ENCODE data around the gene CSRP3.
"Not testable (repeated sequence)": the region's sequence is repeated elsewhere in the genome, so short reads cannot be mapped to it uniquely, and the experiment has no call there.

The CSRP3 gene

DNA sequence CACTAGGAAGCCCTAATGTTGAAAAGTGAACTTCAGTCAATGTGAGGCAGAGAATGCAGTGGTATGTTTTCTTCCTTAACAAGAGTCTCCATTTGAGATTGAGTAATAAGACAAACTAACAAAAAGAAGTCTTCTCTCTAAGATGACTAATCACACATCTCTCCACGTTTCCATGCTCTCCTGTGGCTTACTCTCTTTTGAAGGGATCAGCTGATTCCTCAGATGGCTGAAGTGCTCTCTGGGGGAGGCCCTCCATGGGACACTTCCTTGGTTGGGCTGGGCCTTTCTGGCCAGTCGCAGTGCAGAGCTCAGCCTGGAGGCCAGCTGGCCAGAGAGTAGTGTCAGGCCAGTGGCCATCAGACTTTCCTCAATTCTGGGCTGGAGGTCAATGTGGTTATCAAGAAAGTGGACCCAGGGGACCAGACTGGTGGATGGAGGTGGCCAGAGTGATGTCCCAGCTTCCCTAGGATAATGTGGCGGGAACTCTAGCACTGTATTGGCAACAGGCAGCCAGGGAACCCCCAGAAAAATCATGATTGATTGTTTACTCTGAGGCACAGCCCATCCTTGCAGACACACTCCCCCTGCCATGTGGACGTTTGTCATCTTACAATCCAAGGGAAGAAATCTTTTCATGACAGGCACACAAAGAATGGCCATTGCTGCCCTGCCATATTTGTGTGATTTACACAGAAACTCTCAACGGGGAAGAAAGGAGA lies 14.5 kb downstream of the CSRP3 start:
- ATAC-seq (no peak), DNase-seq (no peak)

GRCh38 chr11:19185516-19186052 lies 16.2 kb downstream of the CSRP3 start:
- ATAC-seq (no peak), DNase-seq (no peak)

- no peak for DNase-seq
- ATAC-seq: no peak
Observed at GRCh38 chr11:19185036-19185435, 16.7 kb downstream of the CSRP3 start.

GRCh38 chr11:19183646-19184045 lies 18.1 kb downstream of the CSRP3 start:
- no peak for DNase-seq
- no peak for ATAC-seq

DNA sequence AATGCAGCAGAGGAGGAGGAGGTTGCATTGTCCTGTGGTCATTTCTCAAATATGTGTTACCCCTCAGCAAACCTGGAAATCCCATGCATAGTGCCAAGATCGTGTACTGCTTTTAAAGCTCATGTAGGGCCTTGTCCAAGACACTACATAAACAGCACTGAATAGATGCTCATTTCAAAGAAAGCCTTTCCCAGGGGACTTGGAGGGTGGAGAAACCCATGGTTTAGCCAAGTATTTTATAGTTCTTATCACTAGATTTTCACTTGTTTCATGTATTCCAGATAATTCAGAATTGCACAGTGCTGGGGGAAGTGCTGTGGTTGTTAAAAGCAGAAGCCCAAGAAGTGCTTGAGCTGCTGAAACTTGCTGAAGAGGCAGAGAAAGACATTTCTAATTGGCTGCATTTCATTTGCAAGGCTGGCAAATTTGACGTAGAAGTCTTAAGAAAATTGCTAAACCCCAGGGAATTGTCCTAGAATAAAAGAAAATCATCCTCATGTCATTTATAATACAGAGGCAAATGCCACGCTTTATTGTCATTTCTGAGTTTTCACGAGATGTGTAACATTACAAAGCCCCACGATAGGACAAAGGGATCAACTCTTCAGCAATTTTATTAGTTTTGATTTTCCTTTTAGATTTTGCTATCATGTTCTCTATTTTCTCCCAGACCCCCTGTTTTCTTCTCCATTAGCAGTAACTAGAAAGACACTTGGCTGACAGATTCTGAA lies 20.1 kb downstream of the CSRP3 start:
- ATAC-seq (no peak), DNase-seq (no peak)

DNA sequence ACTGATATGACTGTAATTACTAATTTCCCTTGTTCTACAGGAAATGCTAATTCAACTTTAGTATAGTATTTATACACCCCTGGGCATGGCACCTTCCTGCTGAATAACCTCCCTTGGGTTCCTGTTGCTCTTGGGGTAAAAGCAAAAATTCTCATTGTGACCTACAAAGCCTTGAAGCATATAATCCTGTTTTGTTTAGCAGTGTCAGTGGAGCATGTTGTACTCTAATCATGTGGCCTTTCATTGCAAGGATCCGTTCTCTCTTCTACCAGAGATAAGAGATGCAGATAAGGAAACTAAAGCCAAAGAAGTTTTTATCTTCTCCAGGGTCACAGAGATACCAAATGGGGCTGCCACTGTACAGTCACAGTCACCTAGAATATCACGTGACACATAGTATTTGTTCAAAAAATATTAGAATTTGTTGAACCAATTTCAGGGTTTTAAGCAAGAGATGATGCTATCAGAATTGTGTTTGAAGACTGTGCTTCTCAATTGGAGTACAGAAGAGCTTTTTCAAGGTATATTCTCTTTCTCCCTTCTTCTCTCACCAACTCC lies 25.1 kb downstream of the CSRP3 start:
- no peak for ATAC-seq

DNA sequence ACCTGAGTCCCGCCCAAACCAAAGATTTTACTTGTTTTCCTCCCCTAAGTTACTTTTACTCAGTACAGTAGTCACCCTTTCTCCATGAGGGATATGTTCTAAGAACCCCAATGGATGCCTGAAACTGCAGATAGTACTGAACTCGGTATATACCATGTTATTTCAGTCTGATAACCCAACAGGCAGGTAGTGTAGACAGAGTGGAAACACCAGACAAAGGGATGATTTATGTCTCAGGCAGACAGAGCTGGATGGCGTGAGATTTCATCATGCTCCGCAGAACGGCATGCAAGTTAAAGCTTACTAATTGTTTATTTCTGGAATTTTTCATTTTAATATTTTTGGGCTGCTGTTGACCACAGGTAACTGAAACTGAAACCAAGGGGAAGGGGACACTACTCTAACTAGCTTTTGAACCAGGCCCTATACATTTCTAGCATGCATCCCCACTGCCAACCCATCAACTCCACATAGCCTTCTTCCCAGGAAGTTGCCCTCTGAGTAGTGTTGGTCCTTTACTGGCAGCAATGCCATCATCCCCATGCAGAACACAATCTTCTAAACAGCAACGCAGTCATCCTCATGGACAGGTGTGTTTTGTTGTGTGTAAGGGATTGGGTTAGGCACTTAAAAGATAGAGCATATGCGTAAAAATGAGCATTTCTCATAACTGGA lies 27.7 kb downstream of the CSRP3 start:
- ATAC-seq: no peak
- no peak for DNase-seq

More for the DNA sequence above, 25.1 kb downstream of the CSRP3 start:
- no peak for DNase-seq

GRCh38 chr11:19173004-19173689 lies 28.6 kb downstream of the CSRP3 start:
- DNase-seq: no peak
- no peak for ATAC-seq

DNA sequence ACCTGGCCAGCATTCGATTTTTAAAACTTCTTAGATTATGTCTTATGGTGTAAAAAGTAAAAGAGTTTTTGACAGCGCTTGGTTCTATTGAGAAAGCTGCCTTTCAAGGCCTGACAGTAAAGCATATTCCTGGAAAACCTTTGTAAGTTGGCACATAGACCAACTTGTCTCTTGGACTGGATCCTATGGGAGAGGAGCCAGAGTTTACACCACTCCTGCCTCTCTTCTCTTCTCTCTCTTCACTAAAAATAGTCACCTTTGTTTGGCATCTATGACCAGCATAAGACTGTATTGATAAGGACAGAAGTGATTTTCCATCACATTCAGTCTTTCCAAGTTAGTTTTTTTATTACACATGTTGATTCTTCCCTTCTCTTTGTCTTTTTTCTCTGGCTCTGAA lies 33.7 kb downstream of the CSRP3 start:
- no peak for ATAC-seq
- no peak for DNase-seq

DNA sequence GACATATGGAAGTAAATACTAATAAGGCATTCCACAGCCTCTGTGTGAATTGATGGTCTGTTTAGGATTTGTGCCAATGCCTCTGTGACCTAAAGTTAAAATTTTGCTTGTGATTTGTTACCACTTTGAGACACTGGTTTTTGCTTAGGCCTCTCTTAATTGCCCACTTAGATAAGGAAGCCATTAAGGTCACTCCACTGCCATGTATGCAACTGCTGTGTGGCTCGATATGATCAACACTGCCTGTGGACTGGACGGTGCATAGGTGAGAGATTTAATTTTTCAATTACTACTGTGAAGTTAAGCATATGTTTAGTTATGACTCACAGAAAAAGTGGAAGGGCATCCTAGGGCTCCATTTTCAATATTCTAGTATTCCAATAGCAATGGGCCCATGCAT lies 36.9 kb downstream of the CSRP3 start:
- ATAC-seq: no peak
- DNase-seq: no peak

DNA sequence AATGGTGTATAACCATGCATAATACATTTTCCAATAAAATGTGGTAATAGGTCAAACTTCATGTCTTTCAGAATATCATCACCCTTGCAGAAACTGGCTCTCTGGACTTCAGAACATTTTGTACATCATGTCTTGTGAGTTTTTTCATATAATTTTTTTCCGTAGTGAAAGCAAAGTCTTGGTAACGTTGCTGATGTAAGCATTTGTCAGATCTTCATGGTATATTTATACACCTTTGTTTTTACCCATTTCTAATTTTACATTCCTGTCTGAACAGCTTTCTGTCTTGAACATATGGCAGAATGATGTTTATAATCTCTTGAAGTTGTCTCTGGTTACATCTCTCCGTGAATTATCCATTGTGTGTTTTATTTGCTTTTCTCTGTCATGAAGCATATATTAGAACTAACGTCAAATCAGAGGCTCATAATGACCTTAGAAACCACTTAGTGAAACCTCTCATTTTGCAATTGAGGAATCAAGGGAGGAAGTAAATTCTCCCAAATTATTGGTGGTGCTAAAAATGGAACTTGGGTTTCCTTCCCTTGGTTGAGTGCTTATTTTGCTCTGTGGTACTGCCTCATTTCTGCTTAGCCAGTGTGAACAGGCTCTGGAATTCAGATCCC lies 37.4 kb downstream of the CSRP3 start:
- DNase-seq: no peak
- no peak for ATAC-seq

DNA sequence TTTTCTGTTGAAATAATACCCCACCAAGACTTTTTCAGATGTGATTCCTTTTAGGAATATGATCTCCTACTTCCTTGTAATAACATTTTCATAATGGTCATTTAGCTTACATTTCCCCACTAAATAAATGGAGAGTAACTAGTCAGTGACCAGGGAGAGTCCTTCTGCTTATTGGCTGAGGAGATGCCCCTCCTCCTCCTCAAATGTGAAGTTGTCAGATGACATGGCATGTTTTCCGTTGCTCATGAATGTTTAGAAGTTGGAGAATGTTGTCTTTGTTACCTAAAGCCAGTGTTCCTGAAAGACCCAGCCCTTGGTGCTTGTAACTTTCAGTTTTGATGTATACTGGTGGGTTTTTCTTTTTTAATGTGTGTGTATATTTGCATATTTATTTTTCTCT lies 38.2 kb downstream of the CSRP3 start:
- no peak for DNase-seq
- no peak for ATAC-seq

DNA sequence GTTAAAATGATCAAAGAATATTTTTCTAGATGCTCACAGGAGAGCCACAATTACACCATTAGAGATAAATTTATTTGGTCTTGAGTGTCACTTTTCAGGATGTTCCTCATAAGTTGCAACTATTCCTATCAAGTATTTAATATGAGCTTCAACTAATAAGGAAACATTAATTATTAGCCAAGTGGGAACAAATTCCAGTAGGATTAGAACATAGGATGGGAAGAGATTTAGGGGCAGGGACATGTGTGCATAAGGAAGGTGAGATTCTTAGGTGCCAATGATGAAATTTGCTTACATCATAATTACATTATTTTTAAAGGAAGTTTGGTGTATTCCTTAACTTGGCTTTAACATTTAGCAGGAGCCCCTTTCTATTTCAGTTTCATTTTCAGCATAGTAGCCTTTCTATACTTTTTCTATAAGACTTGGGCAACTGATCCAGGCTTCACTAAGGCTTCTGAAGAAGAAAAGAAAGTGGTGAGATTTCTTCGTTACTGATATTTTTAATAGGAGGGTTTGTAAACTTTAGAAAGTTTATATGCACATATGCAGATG lies 38.8 kb downstream of the CSRP3 start:
- no peak for DNase-seq

GRCh38 chr11:19161651-19162050 lies 40.1 kb downstream of the CSRP3 start:
- no peak for DNase-seq
- ATAC-seq: no peak

More for the DNA sequence above, 38.8 kb downstream of the CSRP3 start:
- ATAC-seq: no peak

GRCh38 chr11:19160847-19161246 lies 40.9 kb downstream of the CSRP3 start:
- DNase-seq: no peak
- no peak for ATAC-seq

GRCh38 chr11:19156892-19157291 lies 44.9 kb downstream of the CSRP3 start:
- DNase-seq (no peak), ATAC-seq (no peak)

GRCh38 chr11:19145319-19145718 lies 56.5 kb downstream of the CSRP3 start:
- DNase-seq (no peak), ATAC-seq (no peak)

- ATAC-seq, DNase-seq: not testable (repeated sequence)
Observed at GRCh38 chr11:19136884-19137283, 64.9 kb downstream of the CSRP3 start.

DNA sequence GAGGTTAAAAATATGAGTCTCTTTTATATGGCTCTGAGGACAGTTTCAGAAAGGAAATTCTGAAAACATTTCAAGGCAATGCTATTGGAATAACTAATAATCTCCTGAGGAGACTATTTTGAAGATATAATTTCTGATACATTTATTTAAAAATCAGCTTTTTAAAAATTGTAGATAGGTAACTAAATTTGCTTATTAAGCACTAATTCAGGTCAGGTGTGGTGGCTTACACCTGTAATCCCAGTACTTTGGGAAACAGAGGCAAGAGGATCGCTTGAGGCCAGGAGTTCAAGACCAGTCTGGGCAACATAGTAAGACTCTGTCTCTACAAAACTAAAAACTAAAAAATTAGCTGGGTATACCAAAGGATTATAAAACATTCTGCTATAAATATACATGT lies 67.8 kb downstream of the CSRP3 start:
- DNase-seq: no peak
- no peak for ATAC-seq
